ENCODE measurements around the gene CACNA1E.

CACNA1E gene

GRCh38 chr1:181637998-181638397 lies 154.7 kb downstream of the CACNA1E start:
- no peak for DNase-seq (ENCODE audit: low spot score)

GRCh38 chr1:181640956-181641355 lies 157.6 kb downstream of the CACNA1E start:
- DNase-seq (ENCODE audit: low spot score) = no peak

GRCh38 chr1:181643631-181644030 lies 160.3 kb downstream of the CACNA1E start:
- no peak for DNase-seq (ENCODE audit: low spot score)

- no peak for DNase-seq (ENCODE audit: low spot score)
Observed at GRCh38 chr1:181645171-181645570, 161.9 kb downstream of the CACNA1E start.

- no peak for DNase-seq (ENCODE audit: low spot score)
Observed at GRCh38 chr1:181646710-181647109, 163.4 kb downstream of the CACNA1E start.

- no peak for DNase-seq (ENCODE audit: low spot score)
Observed at GRCh38 chr1:181647314-181648035, 164.2 kb downstream of the CACNA1E start.

- DNase-seq (ENCODE audit: low spot score) = no peak
Observed at GRCh38 chr1:181651276-181651675, 168.0 kb downstream of the CACNA1E start.

- no peak for DNase-seq (ENCODE audit: low spot score)
Observed at GRCh38 chr1:181655756-181656155, 172.4 kb downstream of the CACNA1E start.

- no peak for DNase-seq (ENCODE audit: low spot score)
Observed at GRCh38 chr1:181656491-181656890, 173.2 kb downstream of the CACNA1E start.

GRCh38 chr1:181658581-181658980 lies 175.3 kb downstream of the CACNA1E start:
- no peak for DNase-seq (ENCODE audit: low spot score)

GRCh38 chr1:181659321-181659957 lies 176.1 kb downstream of the CACNA1E start:
- DNase-seq (ENCODE audit: low spot score) = no peak

- DNase-seq (ENCODE audit: low spot score) = no peak
Observed at GRCh38 chr1:181660621-181661020, 177.3 kb downstream of the CACNA1E start.

- no peak for DNase-seq (ENCODE audit: low spot score)
Observed at GRCh38 chr1:181661569-181661968, 178.3 kb downstream of the CACNA1E start.

- no peak for DNase-seq (ENCODE audit: low spot score)
Observed at GRCh38 chr1:181662606-181663005, 179.3 kb downstream of the CACNA1E start.

GRCh38 chr1:181664543-181664942 lies 181.2 kb downstream of the CACNA1E start:
- no peak for DNase-seq (ENCODE audit: low spot score)

- no peak for DNase-seq (ENCODE audit: low spot score)
Observed at GRCh38 chr1:181669246-181669645, 185.9 kb downstream of the CACNA1E start.

- DNase-seq (ENCODE audit: low spot score) = no peak
Observed at GRCh38 chr1:181674617-181675016, 191.3 kb downstream of the CACNA1E start.

GRCh38 chr1:181675091-181675917 lies 192.0 kb downstream of the CACNA1E start:
- DNase-seq (ENCODE audit: low spot score) = no peak

GRCh38 chr1:181675918-181676190 lies 192.5 kb downstream of the CACNA1E start:
- no peak for DNase-seq (ENCODE audit: low spot score)

GRCh38 chr1:181676269-181676668 lies 193.0 kb downstream of the CACNA1E start:
- DNase-seq (ENCODE audit: low spot score) = peak; percentile 22

- DNase-seq (ENCODE audit: low spot score) = no peak
Observed at GRCh38 chr1:181680332-181680731, 197.0 kb downstream of the CACNA1E start.

GRCh38 chr1:181680871-181681270 lies 197.6 kb downstream of the CACNA1E start:
- no peak for DNase-seq (ENCODE audit: low spot score)

- DNase-seq (ENCODE audit: low spot score) = no peak
Observed at GRCh38 chr1:181685211-181685610, 201.9 kb downstream of the CACNA1E start.

Data from GM03348 (cell line).